HG03097 (cell line): Measurements from ENCODE around the gene ZNF532.
"Not testable (repeated sequence)": the region's sequence is repeated elsewhere in the genome, so short reads cannot be mapped to it uniquely, and the experiment has no call there.

ENCODE experiments used
- ATAC-seq: cut with Tn5 transposase; IDR thresholded peaks from one replicate; pipeline ENCODE4 v1.9.1; 2021; ENCODE audit not compliant: unreplicated experiment, low FRiP score

The ZNF532 gene

DNA sequence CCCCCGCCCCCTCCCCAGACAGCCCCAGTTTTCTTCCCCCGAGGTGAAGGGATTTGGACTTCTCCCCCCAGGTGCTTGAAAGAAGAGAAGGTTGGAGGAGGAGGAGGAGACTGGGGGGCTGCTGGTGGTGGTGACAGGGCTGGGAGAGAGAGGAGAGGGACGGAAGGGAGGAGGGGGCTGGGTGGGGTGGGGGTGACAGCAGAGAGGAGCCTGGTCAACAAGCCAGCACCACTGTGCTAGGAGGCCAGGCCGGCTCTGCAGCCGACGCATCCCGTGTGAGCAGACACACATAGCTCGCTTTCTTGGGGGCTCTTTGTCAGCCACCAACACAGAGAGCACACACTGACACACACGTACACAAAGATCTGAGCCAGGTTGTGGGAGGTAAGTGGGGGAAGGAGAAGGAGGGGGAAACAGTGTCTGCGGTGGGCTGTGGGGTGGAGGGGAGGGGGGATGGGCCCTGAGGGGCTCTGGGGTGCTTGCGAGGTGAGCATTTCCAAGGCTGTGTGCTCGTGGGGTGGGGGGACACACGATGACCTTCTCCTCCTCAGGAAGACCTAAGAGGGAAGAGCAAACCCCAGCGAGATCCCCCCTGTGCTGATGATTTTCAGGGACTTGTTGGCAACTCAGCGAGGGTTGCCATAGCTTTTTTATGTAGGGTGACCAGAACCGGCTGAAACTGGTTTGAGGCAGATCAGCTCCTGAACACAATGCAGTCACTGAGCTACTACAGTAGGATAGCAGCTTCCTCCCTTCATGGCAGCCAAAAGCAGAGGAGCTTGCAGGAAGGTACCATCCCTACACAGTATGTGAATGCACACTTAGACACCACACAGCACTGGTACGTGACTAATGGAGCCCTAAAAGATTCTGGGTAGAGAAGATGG is at the start of gene ZNF532:
TSS of gene ZNF532 (plus strand) at position 732 of the 887 bp plus-strand sequence. CDS start 53,411 bp downstream, outside the sequence.
- no peak for ATAC-seq

DNA sequence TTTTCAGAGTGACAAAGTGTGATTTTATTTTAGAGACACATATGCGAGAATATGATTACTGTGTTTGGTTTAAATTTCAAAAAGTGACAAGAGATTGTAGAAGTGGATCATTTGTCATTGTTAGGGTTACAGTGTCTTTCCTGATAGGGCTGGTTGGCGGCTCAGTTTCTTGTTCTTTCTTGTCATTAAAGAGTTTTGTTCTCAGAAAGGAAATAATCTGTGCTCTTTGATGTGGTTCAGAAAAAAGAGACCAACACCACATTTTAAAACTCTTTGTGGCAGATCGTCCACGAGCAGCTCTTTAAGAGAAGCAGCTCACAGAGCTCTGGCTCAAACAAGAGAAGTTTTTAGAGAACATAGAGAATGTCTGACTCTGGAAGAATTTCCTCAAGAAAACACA is 45.6 kb upstream of the ZNF532 start:
- no peak for ATAC-seq

GRCh38 chr18:58820251-58820650 is 44.4 kb upstream of the ZNF532 start:
- no peak for ATAC-seq

DNA sequence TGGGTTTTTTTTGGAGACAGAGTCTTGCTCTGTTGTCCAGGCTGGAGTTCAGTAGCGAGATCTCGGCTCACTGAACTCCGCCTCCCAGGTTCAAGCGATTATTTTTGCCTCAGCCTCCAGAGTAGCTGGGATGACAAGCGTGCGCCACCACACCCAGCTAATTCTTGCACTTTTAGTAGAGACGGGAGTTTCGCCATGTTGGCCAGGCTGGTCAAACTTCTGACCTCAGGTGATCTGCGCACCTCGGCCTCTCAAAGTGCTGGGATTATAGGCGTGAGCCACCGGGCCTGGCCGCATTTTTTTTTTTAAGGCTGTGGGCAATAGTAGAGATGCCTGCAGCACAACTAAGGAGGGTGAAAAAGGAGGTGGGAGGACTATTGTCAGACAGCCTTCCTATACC is 41.7 kb upstream of the ZNF532 start:
- no peak for ATAC-seq

DNA sequence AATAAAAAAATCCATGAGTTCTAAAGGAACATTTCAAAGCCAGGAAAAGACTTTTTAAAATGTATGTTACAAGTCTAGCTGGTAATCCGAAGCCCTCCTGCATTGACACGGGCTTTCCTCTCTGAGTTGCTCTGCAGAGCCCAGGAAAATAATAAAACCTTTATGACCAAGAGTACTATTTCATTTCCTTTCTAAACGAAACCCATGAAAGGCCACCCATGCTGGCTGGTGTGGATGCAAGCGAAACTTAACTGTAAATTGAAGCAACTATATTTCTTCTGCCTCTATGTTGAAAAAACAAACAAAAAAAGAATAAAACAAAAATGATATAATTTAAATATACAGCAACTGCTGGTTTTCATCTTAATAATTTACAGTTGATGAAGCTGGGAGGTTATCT is 41.3 kb upstream of the ZNF532 start:
- no peak for ATAC-seq

GRCh38 chr18:58826926-58827325 is 37.8 kb upstream of the ZNF532 start:
- ATAC-seq = not testable (repeated sequence)

GRCh38 chr18:58827428-58827827 is 37.2 kb upstream of the ZNF532 start:
- no peak for ATAC-seq

GRCh38 chr18:58827886-58828285 is 36.8 kb upstream of the ZNF532 start:
- ATAC-seq = no peak

- ATAC-seq = no peak
Measured at GRCh38 chr18:58828399-58829121, 36.1 kb upstream of the ZNF532 start.

DNA sequence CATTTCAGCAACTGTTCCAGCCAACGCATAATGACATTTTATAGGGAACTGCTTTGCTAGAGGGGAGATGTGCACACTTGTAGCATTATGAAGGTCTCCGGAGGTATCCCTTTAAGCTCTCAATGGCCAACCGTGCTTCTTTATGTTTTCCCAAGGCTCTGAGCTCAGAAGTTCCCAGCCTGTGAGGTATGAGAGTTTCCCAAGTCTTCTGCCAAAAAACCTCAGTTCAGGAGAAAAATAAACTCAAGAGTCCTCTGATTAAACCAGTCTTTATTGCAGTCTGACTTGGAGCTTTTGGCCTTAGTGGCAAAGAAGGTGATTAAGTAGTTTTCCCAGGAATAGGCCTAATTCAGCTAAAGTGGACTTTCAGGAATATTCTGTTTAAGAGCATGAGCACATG is 35.4 kb upstream of the ZNF532 start:
- no peak for ATAC-seq

GRCh38 chr18:58829886-58830285 is 34.8 kb upstream of the ZNF532 start:
- ATAC-seq = not testable (repeated sequence)

- no peak for ATAC-seq
Measured at GRCh38 chr18:58831606-58832005, 33.1 kb upstream of the ZNF532 start.

- no peak for ATAC-seq
Measured at GRCh38 chr18:58838165-58838860, 26.4 kb upstream of the ZNF532 start.

GRCh38 chr18:58838946-58839345 is 25.7 kb upstream of the ZNF532 start:
- no peak for ATAC-seq

GRCh38 chr18:58842978-58843687 is 21.5 kb upstream of the ZNF532 start:
- ATAC-seq = no peak

GRCh38 chr18:58843688-58844035 is 21.0 kb upstream of the ZNF532 start:
- no peak for ATAC-seq

DNA sequence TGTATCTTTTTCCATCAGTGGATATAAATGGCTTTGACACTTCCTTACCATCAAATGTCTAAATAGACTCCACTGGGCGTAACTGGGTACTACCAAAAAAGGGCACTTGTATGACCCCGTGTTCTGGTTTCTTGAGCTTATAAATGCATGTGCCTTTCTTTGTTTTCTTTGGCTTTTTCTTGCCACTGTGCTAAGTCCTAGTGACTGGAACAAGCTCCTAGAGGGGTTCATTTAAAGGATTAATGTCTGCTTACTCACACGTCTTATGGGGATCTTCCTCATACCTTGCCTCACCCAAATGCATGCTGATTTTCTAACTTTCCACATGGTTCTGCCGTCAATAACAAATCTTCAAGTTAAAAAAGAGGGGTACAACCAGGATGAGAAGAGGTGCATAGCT is 19.8 kb upstream of the ZNF532 start:
- no peak for ATAC-seq

DNA sequence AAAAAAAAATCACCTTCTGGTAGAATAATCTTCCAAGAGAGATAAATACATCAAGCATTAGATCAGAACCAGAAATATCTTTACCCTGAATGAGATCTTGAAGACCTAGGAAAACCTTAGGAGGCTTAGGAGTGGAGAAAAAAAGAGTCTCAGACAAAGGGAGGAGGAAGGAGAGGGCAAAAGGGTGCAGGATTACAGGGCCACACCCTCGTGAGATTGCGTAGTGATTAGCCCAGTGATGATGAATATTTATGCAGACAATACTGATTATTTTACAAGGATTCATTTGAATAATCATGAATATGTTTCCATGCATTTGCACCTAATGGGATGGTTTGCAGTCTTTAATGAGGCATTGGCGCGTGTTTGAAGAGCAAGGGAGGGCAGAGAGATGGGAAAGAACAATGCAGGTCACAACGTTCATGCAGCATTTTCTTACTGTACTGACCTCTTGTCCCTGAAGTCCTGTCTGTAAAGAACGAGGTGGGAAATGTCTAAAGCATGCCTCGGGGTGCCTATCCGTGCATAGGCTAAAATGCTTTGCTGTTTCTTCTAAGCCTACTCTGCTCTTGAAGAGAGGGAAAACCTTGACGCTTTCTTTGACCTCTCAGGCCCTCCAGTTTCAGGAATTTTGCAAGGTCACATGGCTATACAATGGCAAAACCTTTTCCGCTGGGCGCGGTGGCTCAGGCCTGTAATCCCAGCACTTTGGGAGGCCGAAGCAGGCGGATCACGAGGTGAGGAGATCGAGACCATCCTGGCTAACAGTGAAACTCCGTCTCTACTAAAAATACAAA is 18.6 kb upstream of the ZNF532 start:
- ATAC-seq = no peak

- no peak for ATAC-seq
Measured at GRCh38 chr18:58847383-58848071, 17.1 kb upstream of the ZNF532 start.
